SK-N-SH (cell line): ENCODE measurements around the gene RNASEH2B. TPM values are rescaled to one million over a fixed set of nuclear protein-coding genes. Genes with fewer than 3 reads are reported as not detected.

Experiments
- CTCF ChIA-PET: fragments of 300-600, 350-600 bp; formaldehyde crosslinking; extraction: SDS; loops from one replicate; lab custom pipeline; 2021; lab: Yijun Ruan, JAX
- POLR2A ChIA-PET: fragments of 350-600 bp; sonication (Branson Sonifier 250); formaldehyde crosslinking; extraction: SDS; loops from one replicate; lab custom pipeline; 2020; ENCODE audit warnings: antibody characterized with exemption, inconsistent platforms; lab: Yijun Ruan, JAX
- DNase-seq: peaks from one replicate; pipeline ENCODE4 v3.0.0; 2012
- H2AFZ ChIP-seq: fragments of 200-600 bp; sonication (generic); 2 replicates; pipeline ENCODE4 v1.8.1; 2016; ENCODE audit warnings: antibody characterized with exemption, mild to moderate bottlenecking, low read depth
- H3F3A ChIP-seq: fragments of 200-600 bp; sonication (generic); replicated peaks from 2 replicates; pipeline ENCODE3; 2016; ENCODE audit warnings: antibody characterized with exemption, mild to moderate bottlenecking; ENCODE audit not compliant: insufficient read depth
- H3K27ac ChIP-seq, 2 experiments: fragments of 200-500 bp in 1 of 2; fragments of 200-600 bp in 1 of 2; sonication (Bioruptor generic) in 1 of 2; sonication (generic), shearing (Covaris generic) in 1 of 2; 2 replicates each; pipeline versions ENCODE4 v1.5.1 to v1.6.1; 2014 to 2016; ENCODE audit warnings: low read depth in 2 of 2, inconsistent platforms in 1 of 2, low read length in 1 of 2, mild to moderate bottlenecking in 1 of 2, mixed read lengths in 1 of 2
- H3K27me3 ChIP-seq: fragments of 200-600 bp; sonication (generic), shearing (Covaris generic); 2 replicates; pipeline ENCODE4 v1.6.1; 2016; ENCODE audit warnings: mixed run types; ENCODE audit not compliant: insufficient read depth
- H3K36me3 ChIP-seq, 2 experiments: fragments of 200-500 bp in 1 of 2; fragments of 200-600 bp in 1 of 2; sonication (Bioruptor generic) in 1 of 2; sonication (generic) in 1 of 2; replicated peaks in 1 of 2; 2 replicates each; pipeline versions ENCODE3 to v1.5.1; 2014 to 2016; ENCODE audit warnings: low read length in 1 of 2, mild to moderate bottlenecking in 1 of 2; ENCODE audit not compliant: insufficient read depth in 2 of 2, control insufficient read depth in 1 of 2
- H3K4me1 ChIP-seq, 2 experiments: fragments of 200-500 bp in 1 of 2; fragments of 200-600 bp in 1 of 2; sonication (Bioruptor generic) in 1 of 2; sonication (generic), shearing (Covaris generic) in 1 of 2; 2 replicates each; pipeline versions ENCODE4 v1.5.1 to v1.6.1; 2014 to 2016; ENCODE audit warnings: low read depth in 1 of 2, low read length in 1 of 2, mixed run types in 1 of 2; ENCODE audit not compliant: insufficient read depth in 2 of 2, control insufficient read depth in 1 of 2
- H3K4me2 ChIP-seq: fragments of 200-600 bp; sonication (generic), shearing (Covaris generic); 2 replicates; pipeline ENCODE4 v1.6.1; 2017; ENCODE audit warnings: mixed run types
- H3K4me3 ChIP-seq, 2 experiments: fragments of 200-500 bp in 1 of 2; fragments of 200-600 bp in 1 of 2; sonication (Bioruptor generic) in 1 of 2; sonication (generic), shearing (Covaris generic) in 1 of 2; 2 replicates each; pipeline versions ENCODE4 v1.5.1 to v1.8.1; 2014 to 2016; ENCODE audit warnings: low read depth in 2 of 2, inconsistent platforms in 1 of 2, low read length in 1 of 2, mild to moderate bottlenecking in 1 of 2, mixed read lengths in 1 of 2, moderate library complexity in 1 of 2
- H3K79me2 ChIP-seq: fragments of 200-600 bp; sonication (generic); 2 replicates; pipeline ENCODE4 v1.8.1; 2017; ENCODE audit warnings: mild to moderate bottlenecking; ENCODE audit not compliant: insufficient read depth
- H3K9ac ChIP-seq: fragments of 200-600 bp; sonication (generic); 2 replicates; pipeline ENCODE4 v1.6.1; 2017; ENCODE audit warnings: mixed run types
- H3K9me2 ChIP-seq: fragments of 200-600 bp; sonication (generic); 2 replicates; pipeline ENCODE4 v1.6.1; 2017; ENCODE audit warnings: mixed run types
- H3K9me3 ChIP-seq: fragments of 200-600 bp; sonication (generic); 2 replicates; pipeline ENCODE4 v1.6.1; 2017; ENCODE audit warnings: mixed run types, mild to moderate bottlenecking, moderate library complexity
- H4K20me1 ChIP-seq: fragments of 200-600 bp; sonication (generic); 2 replicates; pipeline ENCODE4 v1.6.1; 2017; ENCODE audit warnings: mild to moderate bottlenecking, mixed run types; ENCODE audit not compliant: insufficient read depth
- IRF3 ChIP-seq: fragments of 150-350 bp; IDR thresholded peaks from 2 replicates; pipeline ENCODE4 v1.6.1; 2016; ENCODE audit warnings: mild to moderate bottlenecking, low read depth, low read length
- MAX ChIP-seq: IDR thresholded peaks from 2 replicates; pipeline ENCODE4 v1.4.0; 2012; ENCODE audit warnings: low read depth
- MEF2A ChIP-seq: IDR thresholded peaks from 2 replicates; pipeline ENCODE4 v1.4.0; 2012; ENCODE audit warnings: low read depth, borderline replicate concordance
- MXI1 ChIP-seq: IDR thresholded peaks from 2 replicates; pipeline ENCODE4 v1.6.1; 2012; ENCODE audit warnings: mild to moderate bottlenecking, low read depth, low read length, improper control_type of control experiment
- POLR2AphosphoS5 ChIP-seq: IDR thresholded peaks from 2 replicates; pipeline ENCODE4 v1.6.1; 2012; ENCODE audit warnings: low read depth, low read length
- RAD21 ChIP-seq: IDR thresholded peaks from 2 replicates; pipeline ENCODE4 v1.6.1; 2012; ENCODE audit warnings: mild to moderate bottlenecking, low read length
- SIN3A ChIP-seq: IDR thresholded peaks from 2 replicates; pipeline ENCODE4 v1.6.1; 2012; ENCODE audit warnings: low read depth, mild to moderate bottlenecking, low read length, moderate library complexity, borderline replicate concordance
- TCF12 ChIP-seq: IDR thresholded peaks from 2 replicates; pipeline ENCODE4 v1.4.0; 2012
- WGBS: methylation state at CpG from one replicate; pipeline ENCODE4 v1.1.6; 2017; ENCODE audit warnings: low lambda C conversion rate; 5-methylcytosine and 5-hydroxymethylcytosine counted together
- polyA plus RNA-seq, 3 experiments: library from polyadenylated mRNA; depleted of rRNA; stranded (reverse); fragments of >200 nt; gene quantifications; 2 replicates each; pipeline ENCODE4 v1.2.3, GENCODE V29; 2012

Gene RNASEH2B
- polyA plus RNA-seq, 1 of the 3 experiments (the other 2 are of a cell fraction), result 13.0 TPM

DNA sequence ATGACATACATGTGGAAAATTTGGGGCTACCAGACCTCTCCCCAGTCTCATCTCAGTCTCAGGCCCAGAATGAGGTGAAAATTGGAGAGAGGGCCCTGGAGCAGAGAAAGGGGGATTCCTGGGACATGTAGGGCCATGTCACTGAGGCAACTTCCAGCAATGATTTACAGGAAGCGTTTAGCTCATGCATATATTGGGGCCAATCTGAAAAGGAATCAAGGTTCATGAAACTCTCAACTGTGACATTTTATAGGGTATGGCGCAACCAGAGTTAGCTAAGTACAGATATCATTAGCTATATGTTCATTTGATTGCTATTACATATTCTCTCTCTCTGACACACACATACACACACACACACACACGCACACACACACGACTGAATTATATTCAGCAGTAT lies 86.3 kb downstream of the RNASEH2B start:
- POLR2A ChIA-PET, result no interaction called here
- H3K9me2 ChIP-seq, result no peaks in the 10 kb centered on the region
- no peaks in the 10 kb centered on the region for H3K9me3 ChIP-seq
- H3K27ac ChIP-seq, result no peak overlapping the region
- H3K4me2 ChIP-seq, result no peak overlapping the region
- no peaks in the 10 kb centered on the region for H4K20me1 ChIP-seq
- no peaks in the 10 kb centered on the region for H3K27me3 ChIP-seq
- H2AFZ ChIP-seq, result no peak overlapping the region
- H3K36me3 ChIP-seq, result no peaks in the 10 kb centered on the region
- CTCF ChIA-PET, result no interaction called here
- no peak for DNase-seq
- H3K9ac ChIP-seq, result no peak overlapping the region
- H3F3A ChIP-seq, result no peaks in the 10 kb centered on the region
- H3K4me1 ChIP-seq, result no peaks in the 10 kb centered on the region; a peak in 1 of 4 replicates
- no peak overlapping the region for H3K4me3 ChIP-seq
- no peaks in the 10 kb centered on the region for H3K79me2 ChIP-seq
- no peak for TF ChIP-seq RAD21
- no peak for TF ChIP-seq IRF3
- no peak for TF ChIP-seq MEF2A
- no peak for TF ChIP-seq TCF12
- TF ChIP-seq MXI1, result no peak
- 77% methylated on average over 4 of the region's 4 CpGs for WGBS

DNA sequence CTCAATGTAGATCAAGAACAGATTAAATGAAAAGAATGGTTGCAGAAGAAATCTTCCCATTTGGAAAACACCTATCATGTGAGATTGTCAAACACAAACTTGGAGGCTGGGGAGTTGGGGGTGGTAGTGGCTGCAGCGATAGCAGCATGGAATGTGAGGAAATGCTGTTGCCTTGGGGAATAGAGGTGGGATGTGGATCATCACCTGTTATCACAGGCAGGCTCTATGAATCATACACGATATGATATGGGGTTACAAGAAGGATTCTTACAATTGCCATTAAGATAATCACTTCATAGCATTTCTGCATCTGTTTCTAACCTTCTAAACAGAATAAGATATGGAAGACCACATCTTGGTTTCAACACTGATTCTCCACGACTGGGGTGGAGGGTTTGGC lies 88.7 kb downstream of the RNASEH2B start:
- Histone ChIP-seq H3K4me3 (no peak overlapping the region), H3F3A (no peaks in the 10 kb centered on the region)
- 35% methylated on average over 3 of the region's 3 CpGs for WGBS
- POLR2A ChIA-PET, result no interaction called here
- TF ChIP-seq POLR2AphosphoS5, result no peak
- TF ChIP-seq MAX, result no peak
- TF ChIP-seq, all 33 proteins: peak for 0
- H3K4me2 ChIP-seq, result no peak overlapping the region
- H3K79me2 ChIP-seq, result no peaks in the 10 kb centered on the region
- H3K4me1 ChIP-seq, result no peaks in the 10 kb centered on the region; a peak in 1 of 4 replicates
- H4K20me1 ChIP-seq, result no peaks in the 10 kb centered on the region
- no peaks in the 10 kb centered on the region for H3K9me3 ChIP-seq
- DNase-seq, result no peak
- no peaks in the 10 kb centered on the region; the same call in 1 of the 2 replicates for H3K27me3 ChIP-seq
- H3K36me3 ChIP-seq, result no peaks in the 10 kb centered on the region
- CTCF ChIA-PET, result interaction anchor here (1.0 kb wide), 1 partner anchor 40 kb away, joined by 3 read pairs; no protein-coding TSS in a partner anchor
- H3K27ac ChIP-seq, result no peak overlapping the region
- no peak overlapping the region for H3K9ac ChIP-seq
- no peaks in the 10 kb centered on the region for H3K9me2 ChIP-seq
- no peak overlapping the region for H2AFZ ChIP-seq

- TF ChIP-seq SIN3A, result no peak
- TF ChIP-seq, all 33 proteins: peak for 0
- ChIA-PET CTCF (interaction anchor here (0.7 to 1.3 kb wide), 2 partner anchors 10 to 70 kb away, joined by 3 to 4 read pairs; no protein-coding TSS in a partner anchor), POLR2A (no interaction called here)
These were observed 90.0 kb downstream of the RNASEH2B start for GRCh38 chr13:50999641-51000040.

More at GRCh38 chr13:50999641-51000040, 90.0 kb downstream of the RNASEH2B start:
- Histone ChIP-seq H3K9ac (no peak overlapping the region), H3K27me3 (no peaks in the 10 kb centered on the region; the same call in 1 of the 2 replicates), H3K4me2 (no peak overlapping the region), H3K36me3 (no peaks in the 10 kb centered on the region), H2AFZ (no peak overlapping the region), H3K4me3 (no peak overlapping the region), H4K20me1 (no peaks in the 10 kb centered on the region), H3K9me3 (no peaks in the 10 kb centered on the region), H3K9me2 (no peaks in the 10 kb centered on the region), H3K4me1 (no peaks in the 10 kb centered on the region; a peak in 1 of 4 replicates), H3K79me2 (no peaks in the 10 kb centered on the region), H3K27ac (no peak overlapping the region), H3F3A (no peaks in the 10 kb centered on the region)
- no peak for DNase-seq
- 50% methylated on average over 6 of the region's 7 CpGs for WGBS
